B cell (primary cell): Measurements from ENCODE around the gene SESTD1. TPM values are rescaled to one million over a fixed set of nuclear protein-coding genes. Genes with fewer than 3 reads are reported as not detected.
"Not testable (repeated sequence)": the region's sequence is repeated elsewhere in the genome, so short reads cannot be mapped to it uniquely, and the experiment has no call there.

Source experiments
- ATAC-seq: fragments of 200-7000 bp; cut with Tn5 transposase; one replicate; pipeline ENCODE4 v1.10.0; 2021; ENCODE audit warnings: low read depth, mild to moderate bottlenecking, moderate number of reproducible peaks, moderate library complexity
- CTCF ChIA-PET: fragments of 350-600 bp; sonication (Branson Sonifier 250); formaldehyde crosslinking; loops from one replicate; lab custom pipeline; 2021; ENCODE audit warnings: antibody characterized with exemption, inconsistent platforms; lab: Charles Lee
- POLR2A ChIA-PET: fragments of 350-600 bp; sonication (Branson Sonifier 250); formaldehyde crosslinking; loops from one replicate; lab custom pipeline; 2021; ENCODE audit warnings: antibody characterized with exemption; lab: Charles Lee
- DNase-seq: peaks from one replicate; pipeline ENCODE4 v3.0.0; 2013
- H2AFZ ChIP-seq: 2 replicates; pipeline ENCODE4 v1.6.1; 2012; ENCODE audit warnings: mild to moderate bottlenecking, low read depth, low read length; ENCODE audit not compliant: insufficient read depth, poor library complexity, severe bottlenecking
- H3K27ac ChIP-seq, 2 donors: 1 replicate in 1 of 2; 2 replicates in 1 of 2; pipeline ENCODE4 v1.5.1; 2012 to 2013; ENCODE audit warnings: low read length in 2 of 2, mild to moderate bottlenecking in 2 of 2, moderate library complexity in 1 of 2
- H3K27me3 ChIP-seq, 4 experiments: fragments of 200-600 bp in 1 of 4; sonication (generic) in 1 of 4; replicated peaks in 1 of 4; 1 replicate in 2 of 4; 2 replicates in 2 of 4; pipeline versions ENCODE4 v1.6.1 to v1.7.0; 2013 to 2016; ENCODE audit warnings: low read length in 3 of 4, mild to moderate bottlenecking in 2 of 4, mixed read lengths in 1 of 4, moderate library complexity in 1 of 4; ENCODE audit not compliant: insufficient read depth in 4 of 4, control insufficient read depth in 3 of 4; ENCODE audit errors: control extremely low read depth in 1 of 4
- H3K36me3 ChIP-seq, 2 experiments: replicated peaks in 1 of 2; 1 replicate in 1 of 2; 2 replicates in 1 of 2; pipeline versions ENCODE4 v1.6.1 to v1.7.1; 2013; ENCODE audit warnings: low read length in 1 of 2; ENCODE audit not compliant: insufficient read depth in 2 of 2, control insufficient read depth in 1 of 2; ENCODE audit errors: control extremely low read depth in 1 of 2, extremely low read depth in 1 of 2
- H3K4me1 ChIP-seq, 2 donors: fragments of 200-600 bp in 1 of 2; sonication (generic) in 1 of 2; 1 replicate in 1 of 2; 2 replicates in 1 of 2; pipeline versions ENCODE4 v1.5.1 to v1.6.1; 2013 to 2017; ENCODE audit warnings: low read length in 2 of 2; ENCODE audit not compliant: control insufficient read depth in 2 of 2, insufficient read depth in 2 of 2
- H3K4me2 ChIP-seq: replicated peaks from 2 replicates; pipeline ENCODE3; 2012; ENCODE audit warnings: mild to moderate bottlenecking, low read depth, low read length; ENCODE audit not compliant: poor library complexity, severe bottlenecking
- H3K4me3 ChIP-seq, 5 experiments: fragments of 200-600 bp in 1 of 5; sonication (generic) in 1 of 5; 1 replicate in 3 of 5; 2 replicates in 2 of 5; pipeline versions ENCODE4 v1.5.1 to v1.7.0; 2011 to 2016; ENCODE audit warnings: low read length in 4 of 5, mild to moderate bottlenecking in 4 of 5, low read depth in 2 of 5, control low read depth in 1 of 5, moderate library complexity in 1 of 5; ENCODE audit not compliant: insufficient read depth in 1 of 5; ENCODE audit errors: control extremely low read depth in 1 of 5, extremely low read depth in 1 of 5
- H3K79me2 ChIP-seq: fragments of 200-600 bp; sonication (generic); one replicate; pipeline ENCODE4 v1.6.0; 2016; ENCODE audit warnings: low read length; ENCODE audit not compliant: control insufficient read depth, insufficient read depth
- H3K9ac ChIP-seq: fragments of 200-600 bp; sonication (generic); 2 replicates; pipeline ENCODE4 v1.6.1; 2017; ENCODE audit warnings: mild to moderate bottlenecking, low read length, moderate library complexity
- H3K9me3 ChIP-seq, 3 donors: one replicate each; pipeline versions ENCODE4 v1.6.1 to v1.7.1; 2013; ENCODE audit warnings: low read length in 2 of 3; ENCODE audit not compliant: control insufficient read depth in 2 of 3, insufficient read depth in 1 of 3; ENCODE audit errors: control extremely low read depth in 1 of 3
- H4K20me1 ChIP-seq: 2 replicates; pipeline ENCODE4 v1.6.0; 2012; ENCODE audit warnings: mild to moderate bottlenecking, low read length; ENCODE audit not compliant: insufficient read depth, control insufficient read depth, poor library complexity, severe bottlenecking
- H3K27ac Mint-ChIP-seq: one replicate; pipeline ENCODE4 v1.8.0; 2021; ENCODE audit warnings: mixed read lengths
- H3K27me3 Mint-ChIP-seq: one replicate; pipeline ENCODE4 v1.8.0; 2021; ENCODE audit warnings: mixed read lengths
- H3K4me1 Mint-ChIP-seq: one replicate; pipeline ENCODE4 v1.8.0; 2021; ENCODE audit warnings: mixed read lengths
- H3K4me3 Mint-ChIP-seq: one replicate; pipeline ENCODE4 v1.8.0; 2021; ENCODE audit warnings: mixed read lengths
- H3K9me3 Mint-ChIP-seq: one replicate; pipeline ENCODE4 v1.8.0; 2022; ENCODE audit warnings: mixed read lengths; ENCODE audit not compliant: insufficient read depth
- CTCF ChIP-seq: fragments of 200-600 bp; IDR thresholded peaks from one replicate; pipeline ENCODE4 v1.8.0; 2022; ENCODE audit warnings: antibody characterized with exemption, mild to moderate bottlenecking
- EZH2 ChIP-seq: IDR thresholded peaks from 2 replicates; pipeline ENCODE4 v1.6.1; 2012; ENCODE audit warnings: borderline replicate concordance, low read depth, mild to moderate bottlenecking, moderate library complexity, low read length; ENCODE audit not compliant: insufficient read depth, poor library complexity, severe bottlenecking
- WGBS: methylation state at CpG from one replicate; pipeline ENCODE4 v1.1.5; 2013; ENCODE audit warnings: missing lambda C conversion rate; ENCODE audit not compliant: insufficient coverage; 5-methylcytosine and 5-hydroxymethylcytosine counted together
- intact Hi-C: fragments of 100-400 bp; cut with micrococcal nuclease; formaldehyde crosslinking; loops from one replicate; pipeline ENCODE4 v1.10.0; 2022
- polyA plus RNA-seq: library from polyadenylated mRNA; depleted of rRNA; stranded (reverse); fragments of >200 nt; gene quantifications from 2 replicates; pipeline ENCODE4 v1.2.3, GENCODE V29; 2012
- total RNA-seq, 2 donors: library from RNA; stranded (reverse); fragments of 120-200 nt in 1 of 2; gene quantifications; 1 replicate in 1 of 2; 2 replicates in 1 of 2; pipeline versions ENCODE4 v1.2.3 to v1.2.4, GENCODE V29; 2013 to 2022

Gene SESTD1
- total and polyA plus RNA-seq, 2 donors (not counting 1 experiment from before 2014, with no cell fraction given) = 52.0 to 66.1 TPM

GRCh38 chr2:179057737-179058136 lies 206.9 kb downstream of the SESTD1 start:
- Histone ChIP-seq H3K4me2 (no peak overlapping the region), H2AFZ (peak overlapping the region; percentile 47), H3K4me3 (no peak overlapping the region), H4K20me1 (no peaks in the 10 kb centered on the region), H3K9me3 (no peaks in the 10 kb centered on the region), H3K36me3 (no peaks in the 10 kb centered on the region), H3K4me1 (peaks cover 18 to 19% of the 10 kb centered on the region in 2 donors), H3K9ac (no peak overlapping the region), H3K27ac (peak overlapping the region; percentile 15 to 64), H3K27me3 (no peaks in the 10 kb centered on the region), H3K79me2 (no peaks in the 10 kb centered on the region)
- Mint-ChIP-seq H3K9me3 (no peaks in the 10 kb centered on the region), H3K27me3 (no peaks in the 10 kb centered on the region), H3K27ac (peak overlapping the region; percentile 47), H3K4me1 (peaks cover 21% of the 10 kb centered on the region), H3K4me3 (no peak overlapping the region)
- ChIA-PET CTCF (interaction anchor here (1.1 to 2.3 kb wide), 3 partner anchors 37 to 72 kb away, joined by 3 to 11 read pairs (median 7); no protein-coding TSS in a partner anchor), POLR2A (no interaction called here)
- intact Hi-C loops = no loop called here
- DNase-seq (no peak), ATAC-seq (no peak)
- TF ChIP-seq CTCF (no peak), EZH2 (no peak)
- 96% methylated on average over 5 of the region's 5 CpGs for WGBS

DNA sequence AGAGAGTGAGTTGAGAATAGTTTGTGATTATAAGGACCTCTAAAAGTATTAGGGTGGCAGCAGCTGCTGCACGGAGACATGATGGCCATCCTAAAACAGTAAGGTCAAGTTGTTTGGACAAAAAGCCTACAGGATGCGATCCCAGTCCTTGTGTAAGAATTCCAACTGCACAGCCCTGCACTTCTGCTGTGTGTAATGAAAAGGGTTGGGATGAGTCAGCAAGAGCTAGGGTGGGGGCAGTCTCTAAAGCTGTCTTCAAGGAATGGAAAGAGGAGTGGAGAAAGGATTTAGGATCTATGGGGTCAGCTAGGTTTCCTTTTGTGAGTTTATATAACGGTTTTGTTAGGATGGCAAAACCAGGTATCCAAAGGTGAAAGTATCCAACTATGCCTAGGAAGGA lies 211.1 kb downstream of the SESTD1 start:
- not testable (repeated sequence) for H3K9ac ChIP-seq, H3K27ac Mint-ChIP-seq
- 97% methylated on average over 2 of the region's 3 CpGs for WGBS

More for the DNA sequence above, 211.1 kb downstream of the SESTD1 start:
- H4K20me1 ChIP-seq, H3K27me3 ChIP-seq, H3K9me3 ChIP-seq, CTCF ChIA-PET, H3K36me3 ChIP-seq, H3K27me3 Mint-ChIP-seq, H3K79me2 ChIP-seq, DNase-seq, ATAC-seq, H3K4me3 ChIP-seq, H3K4me3 Mint-ChIP-seq, POLR2A ChIA-PET, H3K4me2 ChIP-seq, H3K27ac ChIP-seq, H2AFZ ChIP-seq, intact Hi-C loops, H3K9me3 Mint-ChIP-seq: not testable (repeated sequence)
- peaks cover 33% of the 10 kb centered on the region for H3K4me1 Mint-ChIP-seq
- H3K4me1 ChIP-seq = peaks cover 25 to 26% of the 10 kb centered on the region in 2 donors

Other genes starting within 250 kb of the SESTD1 start
- gene CCDC141, start 214.7 kb downstream of the SESTD1 start, total RNA-seq = 42.1 and 47.5 TPM in 2 replicates
- 2.0 and 2.1 TPM in 2 replicates for gene CCDC141, start 214.7 kb downstream of the SESTD1 start, polyA plus RNA-seq